NCI-H82 treated with DMSO at 0.1 percent for 48 hours (cell line): ENCODE data around the gene IL20RA.

Experiments
- DNase-seq: peaks from one replicate; lab custom pipeline; 2025; ENCODE audit not compliant: unreplicated experiment; lab: John Stamatoyannopoulos, UW

IL20RA gene

DNA sequence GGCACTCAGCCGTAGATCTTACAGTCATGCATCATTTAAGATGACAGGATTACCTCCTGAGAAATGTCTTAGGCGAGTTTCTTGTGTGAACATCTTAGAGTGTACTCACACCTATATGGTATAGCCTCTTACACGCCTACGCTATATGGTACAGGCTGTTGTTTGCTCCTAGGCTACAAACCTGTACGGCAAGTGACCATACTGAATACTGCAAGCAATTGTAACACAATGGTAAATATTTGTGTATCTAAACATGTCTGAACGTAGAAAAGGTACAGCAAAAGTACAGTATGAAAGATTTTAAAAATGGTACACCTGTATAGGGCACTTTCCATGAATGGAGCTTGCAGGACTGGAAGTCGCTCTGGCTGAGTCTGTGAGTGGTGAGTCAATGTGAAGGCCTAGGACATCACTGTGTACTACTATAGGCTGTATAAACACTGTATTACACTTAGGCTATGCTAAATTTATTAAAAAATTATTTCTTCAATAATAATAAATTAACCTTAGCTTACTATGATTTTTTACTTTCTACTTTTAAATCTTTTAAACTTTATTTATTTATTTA lies 541 bp upstream of the IL20RA start:
- no peak for DNase-seq

DNA sequence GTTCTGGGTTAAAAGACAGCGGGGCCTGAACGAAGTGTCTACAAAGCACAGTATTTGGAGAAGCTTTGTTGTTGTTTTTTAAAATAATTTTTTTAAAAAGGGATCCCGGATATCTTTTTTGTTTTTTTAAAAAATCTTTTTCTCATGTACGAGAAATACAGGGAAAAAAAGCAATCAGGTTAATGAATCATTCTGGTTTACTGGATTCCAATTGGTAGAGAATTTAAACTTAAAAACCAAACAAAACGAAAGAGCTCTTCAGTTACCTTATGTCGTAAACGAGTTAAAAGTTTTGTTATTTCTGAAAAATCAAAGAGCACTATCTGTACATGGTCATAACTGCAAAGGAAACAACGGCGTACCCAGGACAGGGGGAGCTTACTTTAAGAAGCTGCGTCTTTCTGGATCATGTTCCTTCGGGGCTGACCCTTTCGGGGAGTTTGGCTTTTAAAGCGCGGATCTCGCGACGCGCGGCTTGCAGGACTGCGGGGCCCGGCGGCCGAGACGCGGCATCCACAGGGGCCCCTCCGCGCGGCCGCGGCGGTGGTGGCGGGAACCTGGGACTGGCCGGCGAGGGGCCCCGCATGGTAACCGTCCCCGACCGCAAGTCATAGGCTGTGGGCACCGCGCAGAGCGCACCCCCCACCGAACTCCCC lies 927 bp downstream of the IL20RA start:
- DNase-seq = no peak

DNA sequence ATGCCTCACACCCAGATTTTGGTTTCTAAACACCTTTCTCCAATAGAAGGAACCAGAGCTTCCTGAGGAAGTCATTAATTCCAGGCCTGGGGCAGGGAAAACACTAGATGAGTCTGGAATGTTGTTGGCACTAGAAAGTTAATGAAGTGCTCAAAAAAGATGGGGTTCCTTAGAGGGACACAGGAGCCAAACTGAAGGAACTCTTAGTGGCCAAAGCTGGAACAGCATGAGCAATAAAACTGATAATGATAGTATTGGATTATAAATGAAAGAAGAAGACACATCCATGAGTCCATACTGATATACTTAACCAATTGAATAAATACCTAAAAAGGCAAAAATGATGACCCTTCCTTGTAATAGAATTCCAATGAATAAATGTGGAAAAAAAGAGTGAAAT lies 4.4 kb downstream of the IL20RA start:
- no peak for DNase-seq

DNA sequence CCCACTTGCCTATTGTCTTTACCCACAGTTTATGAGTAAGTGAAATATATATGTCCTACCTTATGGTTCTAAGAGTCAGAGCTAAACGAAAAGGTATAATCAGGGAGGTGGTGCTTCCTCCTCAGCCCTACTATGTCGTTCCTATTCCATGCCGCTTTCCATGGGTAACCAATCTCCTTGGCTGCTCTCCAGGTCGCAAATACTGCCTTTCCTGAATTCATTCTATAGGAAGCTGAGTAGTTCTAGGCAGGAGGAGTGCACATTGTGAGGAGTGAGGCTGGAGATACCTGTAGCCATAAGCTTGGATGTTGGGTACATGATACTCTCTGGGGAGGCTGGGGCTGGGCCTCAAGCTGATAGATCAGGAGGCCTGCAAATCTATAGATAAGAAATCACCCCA lies 5.8 kb downstream of the IL20RA start:
- DNase-seq = no peak

DNA sequence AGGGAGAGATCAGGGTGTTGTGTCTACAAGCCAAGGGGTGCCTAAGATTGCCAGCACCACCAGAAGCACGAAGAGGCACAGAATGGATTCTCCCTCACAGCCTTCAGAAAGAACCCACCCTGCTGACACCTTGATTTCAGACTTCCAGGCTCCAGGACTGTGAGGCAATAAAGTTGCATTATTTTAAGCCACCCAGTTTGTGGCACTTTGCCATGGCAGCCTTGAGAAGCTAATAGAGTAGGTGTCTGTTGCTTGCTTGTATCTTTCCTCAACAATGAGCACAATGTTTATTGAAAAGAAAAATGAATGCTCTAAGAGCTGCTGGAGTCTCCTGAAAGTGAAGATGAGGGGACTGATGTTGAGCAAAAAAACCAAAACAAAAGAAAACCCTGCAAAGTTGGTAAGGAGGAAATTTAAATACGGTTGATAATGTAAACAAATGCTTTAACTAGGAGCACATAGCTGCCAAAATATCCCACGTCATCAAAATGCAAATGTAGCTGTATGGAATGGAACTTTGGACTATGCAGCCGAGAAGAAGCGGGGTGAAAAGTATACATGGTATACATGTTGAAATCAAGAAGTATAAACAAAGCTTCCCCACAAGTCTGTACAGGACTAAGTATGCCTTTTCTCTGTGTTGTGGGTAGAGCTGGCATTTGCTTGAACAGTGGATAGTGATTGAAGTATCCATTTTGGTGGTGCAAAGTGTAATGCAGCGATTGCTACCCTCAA lies 8.0 kb downstream of the IL20RA start:
- DNase-seq = no peak

DNA sequence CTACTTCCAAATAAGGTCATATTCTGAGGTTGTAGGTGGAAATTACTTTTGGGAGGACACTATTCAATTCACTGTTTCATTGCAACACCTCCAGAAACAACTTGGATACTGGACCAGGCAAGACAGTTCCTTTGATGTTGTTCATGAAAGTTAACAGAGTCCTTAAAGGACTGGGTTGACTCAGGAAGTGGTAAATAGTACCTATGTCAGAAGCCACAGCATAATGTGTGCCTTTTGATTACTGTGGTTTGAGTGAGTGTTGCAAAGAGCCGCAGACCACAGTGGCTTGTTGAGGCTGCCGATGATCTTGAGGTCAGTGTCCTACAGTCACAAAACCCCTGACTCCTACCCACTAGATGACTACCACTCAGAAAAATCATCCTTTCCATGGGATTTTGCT lies 10.9 kb downstream of the IL20RA start:
- no peak for DNase-seq

DNA sequence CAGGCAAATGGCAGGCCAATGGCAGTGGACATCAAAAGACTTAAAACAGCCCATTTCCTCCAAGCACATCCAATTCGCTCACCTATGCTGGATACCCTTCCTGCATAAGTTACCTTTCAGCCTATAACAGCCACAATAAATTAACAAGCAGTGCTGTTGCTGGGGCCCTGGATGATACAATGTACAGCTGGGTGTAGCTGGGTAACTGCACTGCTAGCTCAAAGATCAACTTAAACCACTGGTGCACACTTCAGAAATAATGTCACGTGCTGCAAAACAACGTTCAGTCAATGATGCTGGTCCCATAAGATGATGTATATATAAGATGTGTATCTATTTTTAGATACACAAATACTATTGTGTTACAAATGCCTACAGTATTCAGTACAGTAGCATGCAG lies 13.6 kb downstream of the IL20RA start:
- no peak for DNase-seq

DNA sequence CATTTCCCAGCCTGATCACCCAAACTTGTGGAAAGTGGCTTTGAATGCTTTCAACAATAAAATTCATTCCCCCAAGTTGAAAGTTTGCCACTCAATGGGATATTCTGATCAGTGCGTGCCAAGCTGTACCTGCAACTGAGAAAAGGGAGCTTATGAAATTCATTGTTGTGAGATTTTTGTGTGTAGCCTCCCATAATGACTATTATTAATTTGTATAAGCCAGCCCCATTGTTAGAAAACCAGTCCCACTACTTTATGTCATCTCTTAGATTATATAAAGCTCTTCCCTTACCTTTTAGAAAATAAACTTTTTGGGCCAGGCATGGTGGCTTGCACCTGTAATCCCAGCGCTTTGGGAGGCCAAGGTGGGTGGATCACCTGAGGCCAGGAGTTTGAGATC lies 15.9 kb downstream of the IL20RA start:
- no peak for DNase-seq

DNA sequence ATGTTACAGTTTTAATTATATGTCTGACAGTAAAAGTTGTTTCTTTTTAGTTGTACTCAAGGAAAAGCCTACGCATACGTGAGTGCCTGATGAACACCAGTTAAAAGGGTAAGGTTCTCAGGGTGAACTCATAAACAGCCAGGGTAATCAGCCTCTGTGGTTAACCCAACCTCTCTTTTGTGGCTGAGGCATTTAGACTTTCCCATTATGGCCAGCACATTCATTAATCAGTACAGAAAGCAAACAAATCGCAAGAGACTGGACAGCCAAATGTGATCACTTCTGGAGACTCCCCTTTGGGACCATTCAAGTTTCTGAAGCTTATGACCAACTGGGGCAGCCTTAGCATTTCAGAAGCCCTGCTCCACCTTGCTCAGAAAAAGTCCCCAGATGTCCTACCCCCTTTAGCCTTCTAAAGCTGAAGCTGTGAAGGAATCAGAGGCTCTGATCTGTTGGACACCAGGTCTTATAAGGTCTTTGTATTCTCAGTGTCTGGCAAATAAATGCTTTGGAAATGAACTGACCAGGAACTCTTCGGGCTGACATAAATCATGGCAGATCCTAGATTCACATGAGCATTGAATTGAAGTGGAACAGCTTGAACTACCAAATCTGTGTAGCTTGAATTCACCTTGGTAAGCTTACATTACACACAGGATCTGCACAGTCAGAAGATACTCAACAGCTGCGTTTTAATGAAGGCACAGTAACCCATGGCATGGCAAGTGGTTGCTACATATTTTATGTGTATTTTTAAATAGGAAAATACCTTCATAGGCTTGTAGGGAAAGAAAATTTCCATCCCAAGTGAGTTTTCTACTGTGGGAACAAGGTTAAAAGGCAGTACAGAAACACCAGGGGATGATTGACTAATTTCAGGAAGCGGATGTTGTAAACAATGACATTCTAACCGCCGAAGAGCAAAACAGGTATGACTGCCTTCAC lies 18.7 kb downstream of the IL20RA start:
- no peak for DNase-seq

DNA sequence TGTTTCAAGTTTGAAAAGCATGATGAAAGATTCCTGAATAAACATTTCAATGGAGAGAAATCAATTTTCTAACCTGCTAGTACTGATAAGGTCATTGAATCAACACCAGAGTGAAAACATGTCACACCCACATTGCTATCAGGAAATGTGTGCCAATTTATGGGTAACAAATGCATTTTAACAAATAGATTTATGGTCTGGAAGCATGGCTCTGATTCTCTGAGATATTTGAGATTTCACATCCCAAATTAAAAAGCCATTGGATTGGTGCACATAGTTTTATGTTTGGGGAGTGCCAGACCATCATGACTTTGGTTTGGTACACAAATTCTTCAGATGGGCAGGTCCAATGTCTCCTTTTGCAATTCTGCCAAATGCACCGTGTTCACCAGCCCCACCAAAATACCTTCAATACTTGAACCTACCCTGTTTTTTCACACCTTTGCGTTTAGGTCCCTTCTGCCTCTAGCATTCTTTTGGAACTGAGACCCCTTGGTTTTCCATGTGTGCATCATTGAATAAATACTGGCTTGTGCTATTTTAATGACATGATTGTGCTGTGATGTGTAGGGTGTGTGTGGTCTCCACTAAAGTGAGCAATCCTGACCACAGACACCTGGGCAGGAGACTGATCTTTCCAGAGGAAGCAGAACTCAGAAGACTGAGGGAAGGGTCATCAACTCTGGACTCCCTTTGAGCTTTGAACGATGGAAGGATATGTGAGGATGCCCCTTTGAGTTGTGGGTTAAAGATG lies 20.4 kb downstream of the IL20RA start:
- DNase-seq = no peak

DNA sequence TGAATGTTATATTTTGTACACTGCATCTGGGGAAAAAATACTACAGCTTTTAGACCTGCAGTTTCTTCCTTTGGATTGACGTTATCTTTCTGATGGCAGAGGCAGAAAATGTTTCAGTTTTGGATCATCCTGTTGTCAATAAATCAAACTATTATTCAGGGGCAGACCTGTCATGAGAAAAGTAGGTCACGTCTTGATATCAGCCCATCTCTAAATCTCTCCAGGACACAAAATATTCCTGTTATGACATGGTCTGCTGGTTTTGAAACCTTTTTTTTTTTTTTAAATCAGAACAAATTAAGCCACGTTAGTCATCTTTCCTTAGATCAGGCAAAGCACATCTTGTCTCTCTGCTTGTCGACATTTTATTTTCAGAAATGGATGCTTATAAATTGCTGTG lies 24.0 kb downstream of the IL20RA start:
- no peak for DNase-seq

DNA sequence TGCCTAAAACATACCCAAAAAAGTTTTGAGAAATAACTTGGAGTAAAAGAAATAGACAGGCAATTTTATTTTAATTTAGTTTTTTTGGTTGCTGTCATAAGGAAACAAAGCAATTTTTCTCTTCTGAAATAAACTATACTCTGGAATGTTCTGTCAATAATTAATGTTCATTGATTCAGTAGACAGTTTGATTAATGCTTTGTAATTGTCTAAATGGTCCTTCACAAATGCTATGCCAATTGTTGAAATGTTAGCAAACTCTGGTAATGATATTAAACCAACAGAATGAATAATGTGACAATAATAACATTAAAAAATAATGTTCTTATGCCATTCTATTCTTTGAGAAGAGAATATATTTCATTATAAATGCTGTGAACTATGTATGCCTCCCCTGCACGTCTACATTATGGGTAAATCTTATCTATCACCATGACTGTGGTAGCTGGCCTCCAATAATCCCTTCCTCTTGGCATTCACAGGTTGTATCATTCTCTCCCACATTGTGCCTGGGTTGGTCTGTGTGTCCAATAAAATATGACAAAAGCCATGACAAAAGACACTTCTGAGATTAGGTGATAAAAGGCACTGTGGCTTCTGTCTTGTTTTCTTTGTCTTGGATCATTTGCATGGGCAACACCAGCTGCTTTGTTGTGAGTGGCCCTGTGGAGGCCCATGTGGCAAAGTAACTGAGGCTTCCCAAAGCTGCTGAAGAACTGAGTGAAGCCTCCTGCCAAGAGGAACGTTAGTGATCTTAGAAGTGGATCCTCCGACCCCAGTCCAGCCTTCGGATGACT lies 25.1 kb downstream of the IL20RA start:
- DNase-seq = no peak

DNA sequence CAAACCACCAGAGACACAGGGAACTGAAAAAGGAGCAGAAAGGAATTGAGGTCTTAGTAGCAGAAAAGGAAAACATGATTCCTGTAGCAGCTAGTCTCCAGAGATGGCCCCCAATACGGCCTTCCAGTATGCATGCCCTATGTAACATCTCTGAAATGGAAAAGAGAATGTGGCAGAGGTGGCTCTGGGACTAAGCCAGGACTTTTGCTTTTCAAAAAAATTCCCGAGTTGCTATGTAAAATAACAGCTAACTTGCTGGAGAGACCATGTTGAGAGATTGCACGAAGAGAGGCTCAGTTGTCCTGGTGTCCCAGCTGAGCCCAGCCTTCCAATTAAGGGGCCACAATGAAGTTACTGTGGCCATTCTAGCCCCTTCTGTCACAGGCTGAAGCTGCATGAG lies 27.7 kb downstream of the IL20RA start:
- no peak for DNase-seq

DNA sequence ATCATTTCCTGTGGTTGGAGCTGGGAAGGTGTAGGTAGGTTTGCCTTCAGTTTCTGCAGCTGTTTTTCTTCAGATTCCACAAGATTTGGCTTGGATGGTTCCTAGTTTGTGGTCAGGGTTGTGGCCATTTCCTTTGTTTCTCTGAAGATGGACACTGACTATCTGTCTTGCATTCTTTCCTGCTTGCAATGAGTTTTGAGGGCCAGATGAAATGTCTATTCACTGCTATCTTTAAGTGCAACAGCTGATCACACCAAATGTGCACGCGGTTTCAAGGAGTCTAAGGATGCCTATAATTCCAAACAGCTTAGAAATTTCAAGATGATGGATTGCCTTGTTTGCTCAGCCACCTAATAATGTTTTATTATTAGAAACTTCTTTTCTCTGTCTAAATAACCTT lies 28.4 kb downstream of the IL20RA start:
- DNase-seq = no peak

DNA sequence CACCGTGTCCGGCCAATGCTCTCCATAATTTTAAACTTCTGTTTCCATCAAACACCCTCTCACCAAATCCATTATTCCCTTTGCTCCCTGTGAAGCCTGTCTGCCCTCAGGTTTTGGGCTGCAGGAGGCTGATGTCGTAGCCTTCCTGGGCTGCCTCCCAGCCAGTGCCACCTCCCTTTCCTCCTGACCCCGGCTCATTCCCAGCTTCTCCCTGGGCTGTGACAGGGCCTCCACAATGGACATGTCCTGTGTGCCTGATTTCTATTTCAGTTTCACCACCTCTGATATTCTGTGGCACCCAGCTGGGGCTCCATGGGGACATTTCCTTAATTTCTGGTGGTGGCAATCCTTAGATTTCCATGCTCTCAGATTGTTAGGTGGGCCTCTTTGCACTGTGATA lies 28.8 kb downstream of the IL20RA start:
- no peak for DNase-seq

DNA sequence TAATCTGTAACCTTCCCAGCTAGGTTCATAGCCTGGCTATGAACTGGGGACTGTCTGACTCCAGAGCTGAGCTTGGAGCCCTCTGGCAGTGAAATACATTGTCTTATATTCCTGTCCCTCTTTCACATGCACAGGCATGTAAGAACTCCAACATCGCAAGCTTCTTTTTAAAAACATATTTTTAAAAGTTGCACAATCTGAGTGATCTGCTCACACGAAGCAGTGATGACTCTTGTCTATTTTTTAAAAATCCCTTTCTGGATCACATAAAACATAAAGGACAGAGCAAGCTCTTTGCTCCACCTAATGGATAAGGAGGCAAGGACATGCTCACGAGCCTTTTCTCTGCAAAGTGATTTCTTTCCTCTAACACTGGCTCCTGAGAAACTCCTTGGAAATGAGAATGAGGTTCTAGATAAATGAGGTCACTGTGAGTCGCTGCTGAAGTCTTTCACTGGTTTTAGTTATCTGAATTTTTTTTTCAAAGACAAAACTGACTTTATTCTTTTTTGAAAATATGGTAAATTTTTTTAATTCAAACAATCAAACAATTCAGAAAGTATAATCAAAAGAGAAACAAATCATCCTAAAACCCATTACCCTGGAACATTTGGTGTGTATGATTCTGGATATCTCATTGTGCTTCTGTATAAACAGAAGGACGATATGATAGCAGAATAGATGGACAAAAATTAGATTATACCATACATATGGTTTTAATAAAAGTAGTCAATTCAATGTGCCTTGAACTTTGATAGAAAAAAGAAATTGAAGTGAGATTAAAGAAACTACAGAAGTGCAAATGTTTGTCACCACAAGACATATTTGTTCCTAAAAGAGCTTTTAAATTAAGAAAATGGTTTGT lies 30.8 kb downstream of the IL20RA start:
- no peak for DNase-seq

DNA sequence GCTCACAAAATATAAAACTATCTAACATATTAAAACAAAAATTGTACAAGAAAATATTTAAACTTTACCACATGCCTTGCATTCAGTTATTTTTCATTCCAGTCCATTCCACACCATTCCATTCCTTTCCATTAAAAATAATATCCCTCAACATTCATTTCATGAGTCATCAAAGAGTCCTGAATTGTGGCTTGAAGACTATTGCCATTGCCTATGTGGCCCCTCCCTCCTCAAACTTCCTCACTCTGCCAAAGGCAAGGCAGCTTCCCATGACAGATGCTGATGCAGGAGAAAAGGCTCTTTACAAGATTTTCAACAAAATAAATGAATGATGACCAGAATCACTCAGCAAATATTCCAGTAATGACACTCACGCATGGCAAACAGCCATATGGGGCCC lies 31.7 kb downstream of the IL20RA start:
- no peak for DNase-seq

DNA sequence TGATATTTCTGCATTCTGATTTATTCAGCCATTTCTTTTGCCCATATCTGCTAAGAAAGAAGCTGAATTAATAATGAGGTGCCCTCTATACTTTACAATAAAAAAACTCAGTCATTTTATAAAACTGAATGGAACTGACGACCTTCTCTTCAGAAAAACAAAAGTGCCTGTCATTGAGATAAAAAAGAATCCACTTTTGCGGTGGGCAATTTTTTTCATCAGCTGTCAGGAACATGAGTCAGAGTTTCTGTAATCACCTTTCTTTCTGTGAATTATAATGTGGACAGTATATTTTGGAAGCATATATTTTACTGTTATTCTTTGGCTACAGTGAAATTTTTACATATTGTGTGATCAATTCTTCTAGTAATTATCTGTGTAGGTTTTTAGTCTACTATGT lies 33.4 kb downstream of the IL20RA start:
- DNase-seq = no peak

DNA sequence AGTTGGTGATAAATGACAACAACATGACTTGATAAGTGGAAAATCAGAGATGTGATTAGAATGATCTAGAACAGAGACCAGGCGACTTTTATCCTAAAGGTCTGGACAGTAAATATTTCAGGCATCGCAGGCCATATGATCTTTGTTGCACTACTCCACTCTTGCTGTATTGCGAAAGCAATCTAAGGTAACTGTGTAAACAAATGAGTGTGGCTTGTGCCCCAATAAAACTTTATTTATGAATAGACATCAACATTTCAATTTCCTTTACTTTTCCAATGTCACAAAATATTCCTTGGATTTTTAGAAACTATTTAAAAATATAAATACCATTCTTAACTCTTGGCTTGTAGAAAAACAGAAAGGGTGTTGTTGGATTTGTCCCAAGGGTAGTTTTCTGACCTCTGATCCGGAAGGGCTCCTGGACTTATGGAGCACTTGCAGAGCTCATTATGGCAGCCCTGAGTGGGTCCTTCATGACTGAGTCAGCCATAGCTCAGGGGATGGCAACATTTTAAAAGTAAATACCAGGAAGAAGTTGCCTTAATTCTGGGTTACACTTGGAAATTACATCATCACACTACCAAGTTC lies 34.5 kb downstream of the IL20RA start:
- DNase-seq = no peak
